Measurements from ENCODE around the gene GRB10. TPM values are rescaled to one million over a fixed set of nuclear protein-coding genes. Genes with fewer than 3 reads are reported as not detected.

The GRB10 gene
- total and polyA plus RNA-seq, 11 donors: 14.7 to 38.2 (median 28.0) TPM

GRCh38 chr7:50645186-50645585 is 137.5 kb downstream of the GRB10 start:
- Histone ChIP-seq H3K27me3 (no peaks in the 10 kb centered on the region), H3K27ac (no peak overlapping the region), H3K9me3 (no peaks in the 10 kb centered on the region), H3K36me3 (peaks cover 0 to 9% (median 0%) of the 10 kb centered on the region in 9 donors), H3K4me1 (peaks cover 0 to 45% (median 11%) of the 10 kb centered on the region in 12 donors), H3K4me3 (no peak overlapping the region)
- no peak for ATAC-seq
- TF ChIP-seq CTCF (IDR thresholded peaks at IDR 0.05) (no peak), POLR2A (IDR thresholded peaks at IDR 0.05) (no peak)
- intact Hi-C loops (cut with DNase I): no loop called here
- DNase-seq: no peak

GRCh38 chr7:50644586-50644985 is 138.1 kb downstream of the GRB10 start:
- Histone ChIP-seq H3K9me3 (no peaks in the 10 kb centered on the region), H3K4me3 (no peak overlapping the region), H3K27me3 (no peaks in the 10 kb centered on the region), H3K4me1 (peaks cover 0 to 49% (median 11%) of the 10 kb centered on the region in 12 donors), H3K27ac (no peak overlapping the region), H3K36me3 (peaks cover 0 to 7% (median 0%) of the 10 kb centered on the region in 9 donors)
- intact Hi-C loops (cut with DNase I): loop anchor here in 1 of 10 donors (5.0 kb wide), 1 partner anchor 33 kb away; no protein-coding TSS in a partner anchor
- WGBS, 4 donors: 87 to 92% (median 90%) methylated on average over 5 of the region's 5 CpGs
- TF ChIP-seq POLR2A (IDR thresholded peaks at IDR 0.05): no peak
- TF ChIP-seq CTCF (IDR thresholded peaks at IDR 0.05): no peak
- ATAC-seq (no peak), DNase-seq (no peak)

- no peak for ATAC-seq
- Histone ChIP-seq H3K9me3 (no peaks in the 10 kb centered on the region), H3K4me1 (peaks cover 0 to 44% (median 11%) of the 10 kb centered on the region in 12 donors), H3K27me3 (no peaks in the 10 kb centered on the region), H3K4me3 (no peak overlapping the region), H3K27ac (no peak overlapping the region), H3K36me3 (peaks cover 0 to 4% (median 0%) of the 10 kb centered on the region in 9 donors)
- TF ChIP-seq POLR2A (IDR thresholded peaks at IDR 0.05) (no peak), CTCF (IDR thresholded peaks at IDR 0.05) (no peak)
- intact Hi-C loops (cut with DNase I): loop anchor here in 1 of 10 donors (5.0 kb wide), 1 partner anchor 33 kb away; no protein-coding TSS in a partner anchor
- DNase-seq: no peak
- 87 to 91% (median 90%) methylated on average over 5 to 6 of the region's 6 CpGs for WGBS, 4 donors
These were observed 138.6 kb downstream of the GRB10 start for GRCh38 chr7:50644114-50644513.

GRCh38 chr7:50641442-50642405 is 141.0 kb downstream of the GRB10 start:
- peak in 4 of 5 donors; percentile 47 to 72 (median 58) for DNase-seq
- TF ChIP-seq POLR2A (IDR thresholded peaks at IDR 0.05): no peak
- TF ChIP-seq CTCF (IDR thresholded peaks at IDR 0.05): peak in 10 of 12 donors; percentile 9 to 53 (median 36)
- H3K4me3 ChIP-seq: no peak overlapping the region
- H3K4me1 ChIP-seq: peaks cover 0 to 36% (median 11%) of the 10 kb centered on the region in 12 donors
- peaks cover 0 to 4% (median 0%) of the 10 kb centered on the region in 9 donors for H3K36me3 ChIP-seq
- WGBS, 4 donors: 64 to 79% (median 73%) methylated on average over 17 to 18 of the region's 18 CpGs
- intact Hi-C loops (cut with DNase I): loop anchor here in 1 of 10 donors (5.0 kb wide), 1 partner anchor 36 kb away; no protein-coding TSS in a partner anchor
- ATAC-seq: peak; percentile 91 to 94 (median 92)
- H3K27me3 ChIP-seq: no peaks in the 10 kb centered on the region
- H3K27ac ChIP-seq: peak overlapping the region in 9 of 12 donors; percentile 22 to 72 (median 53)
- peaks cover 0 to 11% (median 0%) of the 10 kb centered on the region in 12 donors for H3K9me3 ChIP-seq
